Neural progenitor cell (in vitro differentiated cells): ENCODE measurements around the gene WDR33.

Experiments
- EZH2 ChIP-seq: fragments of 200-600 bp; sonication (generic); IDR thresholded peaks from 2 replicates; pipeline ENCODE4 v1.6.1; 2017; ENCODE audit warnings: antibody characterized with exemption, mild to moderate bottlenecking, moderate library complexity
- EZH2phosphoT487 ChIP-seq: fragments of 200-600 bp; sonication (generic); IDR thresholded peaks from 2 replicates; pipeline ENCODE4 v1.6.1; 2017; ENCODE audit warnings: antibody characterized with exemption
- TF ChIP-seq, protein P1 (sequence below): fragments of 200-600 bp; sonication (generic); IDR thresholded peaks from 2 replicates; pipeline ENCODE4 v1.5.1; 2017; ENCODE audit warnings: antibody characterized with exemption, mild to moderate bottlenecking

- TF ChIP-seq, protein P1, sequence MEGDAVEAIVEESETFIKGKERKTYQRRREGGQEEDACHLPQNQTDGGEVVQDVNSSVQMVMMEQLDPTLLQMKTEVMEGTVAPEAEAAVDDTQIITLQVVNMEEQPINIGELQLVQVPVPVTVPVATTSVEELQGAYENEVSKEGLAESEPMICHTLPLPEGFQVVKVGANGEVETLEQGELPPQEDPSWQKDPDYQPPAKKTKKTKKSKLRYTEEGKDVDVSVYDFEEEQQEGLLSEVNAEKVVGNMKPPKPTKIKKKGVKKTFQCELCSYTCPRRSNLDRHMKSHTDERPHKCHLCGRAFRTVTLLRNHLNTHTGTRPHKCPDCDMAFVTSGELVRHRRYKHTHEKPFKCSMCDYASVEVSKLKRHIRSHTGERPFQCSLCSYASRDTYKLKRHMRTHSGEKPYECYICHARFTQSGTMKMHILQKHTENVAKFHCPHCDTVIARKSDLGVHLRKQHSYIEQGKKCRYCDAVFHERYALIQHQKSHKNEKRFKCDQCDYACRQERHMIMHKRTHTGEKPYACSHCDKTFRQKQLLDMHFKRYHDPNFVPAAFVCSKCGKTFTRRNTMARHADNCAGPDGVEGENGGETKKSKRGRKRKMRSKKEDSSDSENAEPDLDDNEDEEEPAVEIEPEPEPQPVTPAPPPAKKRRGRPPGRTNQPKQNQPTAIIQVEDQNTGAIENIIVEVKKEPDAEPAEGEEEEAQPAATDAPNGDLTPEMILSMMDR, result no peak
- TF ChIP-seq EZH2 (no peak), EZH2phosphoT487 (no peak)
Measured at GRCh38 chr2:127688405-127688804, 122.6 kb downstream of the WDR33 start.
